H9 (cell line): ENCODE results near the gene MIEF2. TPM values are rescaled to one million over a fixed set of nuclear protein-coding genes. Genes with fewer than 3 reads are reported as not detected.

Experiments used
- DNase-seq: peaks from one replicate; pipeline ENCODE4 v3.0.0-alpha.2; 2017
- H2AFZ ChIP-seq: one replicate; pipeline ENCODE4 v1.6.1; 2013; ENCODE audit warnings: mild to moderate bottlenecking, low read length, control low read depth, moderate library complexity
- H2AK5ac ChIP-seq: 2 replicates; pipeline ENCODE4 v1.6.1; 2013; ENCODE audit warnings: low read length, control low read depth, mixed read lengths; ENCODE audit not compliant: insufficient read length
- H2BK120ac ChIP-seq: one replicate; pipeline ENCODE4 v1.6.1; 2013; ENCODE audit warnings: low read depth, mild to moderate bottlenecking, low read length, control low read depth, inconsistent platforms; ENCODE audit not compliant: poor library complexity, severe bottlenecking
- H2BK12ac ChIP-seq: 2 replicates; pipeline ENCODE4 v1.6.1; 2013; ENCODE audit warnings: low read length, control low read depth, mixed read lengths, low read depth; ENCODE audit not compliant: insufficient read length
- H2BK15ac ChIP-seq: 2 replicates; pipeline ENCODE4 v1.6.1; 2013; ENCODE audit warnings: low read depth, low read length, control low read depth
- H2BK20ac ChIP-seq: one replicate; pipeline ENCODE4 v1.6.1; 2013; ENCODE audit warnings: low read depth, mild to moderate bottlenecking, low read length, control low read depth, inconsistent platforms; ENCODE audit not compliant: poor library complexity, severe bottlenecking
- H2BK5ac ChIP-seq: 2 replicates; pipeline ENCODE4 v1.6.1; 2013; ENCODE audit warnings: low read length, control low read depth, mixed read lengths; ENCODE audit not compliant: insufficient read length
- H3K14ac ChIP-seq: 2 replicates; pipeline ENCODE4 v1.6.1; 2013; ENCODE audit warnings: low read length, control low read depth; ENCODE audit not compliant: insufficient read depth
- H3K18ac ChIP-seq: 2 replicates; pipeline ENCODE4 v1.6.1; 2013; ENCODE audit warnings: low read depth, mild to moderate bottlenecking, mixed read lengths, low read length, control low read depth; ENCODE audit not compliant: insufficient read length
- H3K23ac ChIP-seq: 2 replicates; pipeline ENCODE4 v1.6.1; 2013; ENCODE audit warnings: low read length, control low read depth, mixed read lengths, low read depth; ENCODE audit not compliant: insufficient read length
- H3K23me2 ChIP-seq: 2 replicates; pipeline ENCODE4 v1.6.1; 2013; ENCODE audit warnings: low read depth, mild to moderate bottlenecking, mixed read lengths, low read length, control low read depth; ENCODE audit not compliant: insufficient read length, poor library complexity, severe bottlenecking
- H3K27ac ChIP-seq: 2 replicates; pipeline ENCODE4 v1.5.1; 2013; ENCODE audit warnings: low read length, control low read depth, mixed read lengths, low read depth; ENCODE audit not compliant: insufficient read length
- H3K27me3 ChIP-seq: 2 replicates; pipeline ENCODE4 v1.6.1; 2013; ENCODE audit warnings: low read length, control low read depth, inconsistent platforms; ENCODE audit not compliant: insufficient read depth
- H3K4ac ChIP-seq: 2 replicates; pipeline ENCODE4 v1.6.1; 2013; ENCODE audit warnings: low read depth, mild to moderate bottlenecking, control low read depth, inconsistent platforms, low read length, moderate library complexity
- H3K4me1 ChIP-seq: 2 replicates; pipeline ENCODE4 v1.6.1; 2013; ENCODE audit warnings: low read length, control low read depth, inconsistent platforms; ENCODE audit not compliant: insufficient read depth
- H3K4me2 ChIP-seq: 2 replicates; pipeline ENCODE4 v1.6.1; 2013; ENCODE audit warnings: low read length, control low read depth, mixed read lengths; ENCODE audit not compliant: insufficient read length, insufficient read depth
- H3K56ac ChIP-seq: 2 replicates; pipeline ENCODE4 v1.6.1; 2013; ENCODE audit warnings: low read depth, mild to moderate bottlenecking, mixed read lengths, low read length, control low read depth; ENCODE audit not compliant: insufficient read length
- H3K79me1 ChIP-seq: 2 replicates; pipeline ENCODE4 v1.6.1; 2013; ENCODE audit warnings: low read depth, mild to moderate bottlenecking, moderate library complexity, low read length, control low read depth, inconsistent platforms; ENCODE audit not compliant: insufficient read depth, poor library complexity, severe bottlenecking
- H3K79me2 ChIP-seq: 2 replicates; pipeline ENCODE4 v1.6.1; 2013; ENCODE audit warnings: low read length, control low read depth, inconsistent platforms; ENCODE audit not compliant: insufficient read depth
- H3K9ac ChIP-seq: 2 replicates; pipeline ENCODE4 v1.6.1; 2013; ENCODE audit warnings: low read length, control low read depth, mixed read lengths; ENCODE audit not compliant: insufficient read length; ENCODE audit errors: extremely low read depth
- H3K9me3 ChIP-seq: one replicate; pipeline ENCODE4 v1.6.1; 2013; ENCODE audit warnings: low read depth, low read length, inconsistent platforms; ENCODE audit not compliant: control insufficient read depth
- H3T11ph ChIP-seq: one replicate; pipeline ENCODE4 v1.6.1; 2013; ENCODE audit warnings: mild to moderate bottlenecking, low read length, control low read depth, inconsistent platforms
- H4K20me1 ChIP-seq: one replicate; pipeline ENCODE4 v1.6.1; 2013; ENCODE audit not compliant: control insufficient read depth, insufficient read length, insufficient read depth
- H4K5ac ChIP-seq: 2 replicates; pipeline ENCODE4 v1.6.1; 2013; ENCODE audit warnings: low read depth, mild to moderate bottlenecking, mixed read lengths, low read length, control low read depth; ENCODE audit not compliant: insufficient read length
- H4K8ac ChIP-seq: replicated peaks from 2 replicates; pipeline ENCODE4 v1.6.1; 2013; ENCODE audit warnings: low read length, control low read depth, mixed read lengths, low read depth; ENCODE audit not compliant: insufficient read length
- H4K91ac ChIP-seq: 2 replicates; pipeline ENCODE4 v1.6.1; 2013; ENCODE audit warnings: low read depth, mild to moderate bottlenecking, moderate library complexity, mixed read lengths, low read length, control low read depth; ENCODE audit not compliant: insufficient read length
- H3K27ac Mint-ChIP-seq, 3 experiments: 2 replicates in 2 of 3; 3 replicates in 1 of 3; pipeline ENCODE4 v1.8.0; 2020 to 2021; ENCODE audit warnings: mixed read lengths in 3 of 3, mild to moderate bottlenecking in 1 of 3, moderate library complexity in 1 of 3
- H3K27me3 Mint-ChIP-seq: 2 replicates; pipeline ENCODE4 v1.8.0; 2021; ENCODE audit warnings: low read depth, mild to moderate bottlenecking, moderate library complexity, mixed read lengths
- H3K36me3 Mint-ChIP-seq, 3 experiments: 2 replicates in 2 of 3; 3 replicates in 1 of 3; pipeline ENCODE4 v1.8.0; 2020 to 2021; ENCODE audit warnings: low read depth in 3 of 3, mixed read lengths in 3 of 3; ENCODE audit not compliant: insufficient read depth in 1 of 3
- H3K4me1 Mint-ChIP-seq, 2 experiments: 2 replicates each; pipeline ENCODE4 v1.8.0; 2020; ENCODE audit warnings: mixed read lengths in 2 of 2
- H3K4me3 Mint-ChIP-seq, 2 experiments: 2 replicates in 1 of 2; 3 replicates in 1 of 2; pipeline ENCODE4 v1.8.0; 2020 to 2021; ENCODE audit warnings: mild to moderate bottlenecking in 2 of 2, mixed read lengths in 2 of 2, moderate library complexity in 1 of 2
- H3K9me3 Mint-ChIP-seq, 2 experiments: 2 replicates in 1 of 2; 3 replicates in 1 of 2; pipeline ENCODE4 v1.8.0; 2020; ENCODE audit warnings: mild to moderate bottlenecking in 2 of 2, mixed read lengths in 2 of 2, moderate library complexity in 1 of 2
- CTCF ChIP-seq: fragments of 200-600 bp; sonication (generic); conservative IDR thresholded peaks from 3 replicates; pipeline ENCODE4 v1.8.0; 2021; ENCODE audit warnings: antibody characterized with exemption, mild to moderate bottlenecking
- WGBS: extraction: QIAGEN DNeasy Blood & Tissue Kit; methylation state at CpG from one replicate; pipeline ENCODE4 v1.1.7; 2013; ENCODE audit warnings: missing lambda C conversion rate, low lambda C conversion rate, mixed read lengths; ENCODE audit not compliant: insufficient read length; ENCODE audit errors: extremely low coverage; 5-methylcytosine and 5-hydroxymethylcytosine counted together
- total RNA-seq: library from RNA; stranded (reverse); gene quantifications from 2 replicates; pipeline ENCODE4 v1.2.1, GENCODE V29; 2021

Gene MIEF2
- total RNA-seq, 1 experiment from 2014 or later: 10.3 TPM

DNA sequence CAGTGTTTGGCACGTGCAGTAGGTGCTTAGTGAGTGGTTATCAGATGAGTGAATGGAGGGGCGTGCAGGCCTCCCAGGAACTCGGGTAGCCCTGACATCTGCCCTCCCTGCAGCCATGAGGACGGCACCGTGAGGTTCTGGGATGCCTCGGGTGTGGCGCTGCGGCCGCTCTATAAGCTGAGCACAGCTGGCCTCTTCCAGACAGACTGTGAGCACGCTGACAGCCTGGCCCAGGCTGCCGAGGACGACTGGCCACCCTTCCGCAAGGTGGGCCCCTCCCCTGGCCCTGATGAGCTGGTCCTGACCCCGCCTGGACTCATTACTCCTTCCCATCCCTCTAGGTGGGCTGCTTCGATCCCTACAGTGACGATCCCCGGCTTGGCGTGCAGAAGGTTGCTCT is 24.0 kb upstream of the MIEF2 start:
- no CpG with 5 or more reads among the region's 18 CpGs for WGBS

More for the DNA sequence above, 24.0 kb upstream of the MIEF2 start:
- Histone ChIP-seq H3K23me2 (no peaks in the 10 kb centered on the region), H2AK5ac (no peak overlapping the region), H2BK15ac (no peak overlapping the region), H3K4me2 (no peak overlapping the region), H3K4me1 (no peaks in the 10 kb centered on the region), H2AFZ (no peak overlapping the region), H2BK12ac (no peak overlapping the region), H3K18ac (no peak overlapping the region), H4K91ac (no peak overlapping the region), H4K20me1 (no peaks in the 10 kb centered on the region), H3K23ac (no peak overlapping the region), H3K79me1 (no peaks in the 10 kb centered on the region), H3T11ph (no peak overlapping the region), H3K4ac (no peak overlapping the region), H3K27ac (no peak overlapping the region), H4K5ac (no peak overlapping the region), H3K27me3 (no peaks in the 10 kb centered on the region), H3K79me2 (no peaks in the 10 kb centered on the region), H3K56ac (no peak overlapping the region), H3K9ac (no peak overlapping the region), H2BK20ac (no peak overlapping the region), H3K9me3 (no peaks in the 10 kb centered on the region), H2BK5ac (no peak overlapping the region), H4K8ac (no peak overlapping the region), H3K14ac (no peak overlapping the region), H2BK120ac (no peak overlapping the region)
- TF ChIP-seq CTCF: no peak
- Mint-ChIP-seq H3K4me3 (no peak overlapping the region), H3K36me3 (peaks cover 20 to 74% (median 70%) of the 10 kb centered on the region in 3 experiments), H3K4me1 (no peaks in the 10 kb centered on the region), H3K27me3 (no peaks in the 10 kb centered on the region), H3K27ac (peak overlapping the region in 1 of 3 experiments; percentile 23; a peak in 1 of 7 replicates), H3K9me3 (no peaks in the 10 kb centered on the region)
- no peak for DNase-seq
